GM10248 (cell line): Measurements from ENCODE around the gene NDUFS2.

Experiments
- CTCF ChIA-PET: fragments of 300-600 bp; sonication (Branson Sonifier 250); formaldehyde crosslinking; extraction: SDS; loops from one replicate; lab custom pipeline; 2021; ENCODE audit warnings: antibody characterized with exemption; lab: Yijun Ruan, JAX
- POLR2A ChIA-PET: fragments of 350-650 bp; sonication (Branson Sonifier 250); formaldehyde crosslinking; extraction: SDS; loops from one replicate; lab custom pipeline; 2020; ENCODE audit warnings: antibody characterized with exemption; lab: Yijun Ruan, JAX
- DNase-seq: peaks from one replicate; pipeline ENCODE4 v3.0.0; 2012; ENCODE audit errors: extremely low spot score
- TF ChIP-seq, protein P1 (sequence below): IDR thresholded peaks from 2 replicates; pipeline ENCODE4 v1.5.1; 2012; ENCODE audit warnings: mild to moderate bottlenecking, low read depth; ENCODE audit errors: extremely low read depth, missing control alignments, control extremely low read depth

Gene NDUFS2

DNA sequence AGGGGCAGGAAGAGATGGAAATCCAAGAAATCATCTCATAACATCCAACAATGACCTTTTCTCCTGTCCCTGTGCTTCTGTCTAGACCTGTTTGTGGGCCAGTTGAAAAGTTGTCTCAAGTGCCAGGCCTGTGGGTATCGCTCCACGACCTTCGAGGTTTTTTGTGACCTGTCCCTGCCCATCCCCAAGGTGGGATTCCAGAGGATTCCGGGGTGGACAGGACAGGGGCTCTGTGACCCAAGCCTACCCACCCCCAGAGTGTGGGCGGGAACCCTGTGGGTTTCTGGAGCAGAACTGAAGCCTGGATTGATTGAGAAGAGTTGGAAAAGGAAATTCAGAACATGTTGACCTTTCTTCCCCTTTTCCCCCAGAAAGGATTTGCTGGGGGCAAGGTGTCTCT is 38.4 kb upstream of the NDUFS2 start:
- no peak for DNase-seq
- POLR2A ChIA-PET = no interaction called here
- TF ChIP-seq, protein P1, sequence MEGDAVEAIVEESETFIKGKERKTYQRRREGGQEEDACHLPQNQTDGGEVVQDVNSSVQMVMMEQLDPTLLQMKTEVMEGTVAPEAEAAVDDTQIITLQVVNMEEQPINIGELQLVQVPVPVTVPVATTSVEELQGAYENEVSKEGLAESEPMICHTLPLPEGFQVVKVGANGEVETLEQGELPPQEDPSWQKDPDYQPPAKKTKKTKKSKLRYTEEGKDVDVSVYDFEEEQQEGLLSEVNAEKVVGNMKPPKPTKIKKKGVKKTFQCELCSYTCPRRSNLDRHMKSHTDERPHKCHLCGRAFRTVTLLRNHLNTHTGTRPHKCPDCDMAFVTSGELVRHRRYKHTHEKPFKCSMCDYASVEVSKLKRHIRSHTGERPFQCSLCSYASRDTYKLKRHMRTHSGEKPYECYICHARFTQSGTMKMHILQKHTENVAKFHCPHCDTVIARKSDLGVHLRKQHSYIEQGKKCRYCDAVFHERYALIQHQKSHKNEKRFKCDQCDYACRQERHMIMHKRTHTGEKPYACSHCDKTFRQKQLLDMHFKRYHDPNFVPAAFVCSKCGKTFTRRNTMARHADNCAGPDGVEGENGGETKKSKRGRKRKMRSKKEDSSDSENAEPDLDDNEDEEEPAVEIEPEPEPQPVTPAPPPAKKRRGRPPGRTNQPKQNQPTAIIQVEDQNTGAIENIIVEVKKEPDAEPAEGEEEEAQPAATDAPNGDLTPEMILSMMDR = no peak
- CTCF ChIA-PET = interaction anchor here (1.6 to 3.1 kb wide), 3 partner anchors 9 to 219 kb away, joined by 4 to 20 read pairs (median 18); partner anchors contain the start of gene UFC1

DNA sequence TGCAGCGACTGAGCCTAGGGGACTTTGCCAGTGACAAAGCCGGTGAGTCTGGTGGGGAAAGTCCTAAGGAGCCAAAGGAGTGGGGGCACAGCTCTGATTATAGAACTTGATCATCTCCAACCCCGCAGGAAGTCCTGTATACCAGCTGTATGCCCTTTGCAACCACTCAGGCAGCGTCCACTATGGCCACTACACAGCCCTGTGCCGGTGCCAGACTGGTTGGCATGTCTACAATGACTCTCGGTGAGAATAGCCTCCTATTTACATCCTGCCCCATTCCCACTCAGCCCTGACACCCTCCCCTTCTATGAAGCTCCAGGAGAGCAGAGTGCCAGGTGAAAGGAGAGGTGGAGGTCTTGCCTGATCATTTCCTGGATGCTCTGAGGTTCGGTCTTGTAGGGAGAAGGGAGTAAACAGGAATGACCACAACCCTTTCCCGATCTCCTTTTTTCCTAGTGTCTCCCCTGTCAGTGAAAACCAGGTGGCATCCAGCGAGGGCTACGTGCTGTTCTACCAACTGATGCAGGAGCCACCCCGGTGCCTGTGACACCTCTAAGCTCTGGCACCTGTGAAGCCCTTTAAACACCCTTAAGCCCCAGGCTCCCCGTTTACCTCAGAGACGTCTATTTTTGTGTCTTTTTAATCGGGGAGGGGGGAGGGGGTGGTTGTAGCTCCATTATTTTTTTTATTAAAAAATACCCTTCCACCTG is 37.1 kb upstream of the NDUFS2 start:
- POLR2A ChIA-PET = interaction anchor here (0.7 to 1.7 kb wide), 8 partner anchors 7 to 61 kb away, joined by 3 to 11 read pairs (median 4); partner anchors contain the start of genes DEDD, NDUFS2, TOMM40L and UFC1
- CTCF ChIA-PET = interaction anchor here (1.0 to 4.5 kb wide), 20 partner anchors 8 to 218 kb away, joined by 3 to 32 read pairs (median 6); partner anchors contain the start of genes B4GALT3, NDUFS2, SDHC and UFC1

DNA sequence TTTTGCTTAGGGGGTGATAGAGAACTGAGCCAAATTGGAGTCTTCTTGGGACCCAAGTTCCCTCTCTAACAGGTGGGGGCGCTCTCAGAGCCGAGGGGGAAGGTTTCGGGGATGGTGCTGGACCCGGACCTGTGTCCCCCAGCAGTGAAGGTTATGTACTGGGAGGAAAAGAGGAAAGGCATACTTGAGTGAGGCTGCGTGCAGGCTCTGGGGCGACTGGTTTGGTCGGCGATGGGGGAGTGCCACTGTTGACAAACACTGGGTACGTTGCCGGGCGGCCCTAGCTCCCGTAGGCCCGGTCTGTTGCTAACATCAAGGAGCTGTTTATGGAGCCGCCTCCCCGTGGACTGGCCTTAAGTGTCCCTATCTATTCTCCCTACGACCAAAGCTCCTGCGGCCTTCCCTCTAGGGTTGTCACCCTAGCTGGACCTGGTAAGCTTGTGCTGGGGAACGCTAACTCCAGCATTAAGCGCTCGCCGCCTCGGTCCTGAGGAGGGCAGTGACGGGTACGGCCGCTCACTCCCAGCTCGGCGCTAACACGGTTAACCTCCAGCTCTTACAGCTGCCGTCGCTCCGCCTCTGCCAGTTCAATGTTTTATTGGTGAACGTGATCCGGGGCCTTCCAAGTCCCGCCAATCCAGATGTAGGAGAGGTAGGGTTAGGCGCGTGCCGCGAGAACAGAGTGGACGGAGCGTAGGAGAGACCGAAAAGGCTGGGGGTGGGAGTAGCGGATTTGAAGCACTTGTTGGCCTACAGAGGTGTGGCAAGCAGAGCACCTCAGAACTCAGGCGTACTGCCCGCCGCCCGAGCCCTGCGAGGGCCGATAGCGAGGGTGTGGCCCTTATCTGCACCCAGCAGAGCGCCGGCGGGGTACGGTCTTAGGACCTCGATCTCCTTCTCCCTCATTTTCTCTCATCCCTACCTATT is 36.2 kb upstream of the NDUFS2 start, which contains the start of gene PPOX:
Gene PPOX, plus strand, starts transcription at position 685 of the 927 bp plus-strand sequence. CDS start 422 bp downstream, outside the sequence.
- ChIA-PET CTCF (interaction anchor here (0.7 to 4.5 kb wide), 25 partner anchors 9 to 217 kb away, joined by 3 to 32 read pairs (median 5); partner anchors contain the start of genes B4GALT3, CFAP126, NDUFS2 and NIT1), POLR2A (interaction anchor here (0.5 to 1.7 kb wide), 14 partner anchors 8 to 184 kb away, joined by 3 to 11 read pairs (median 4); partner anchors contain the start of genes ARHGAP30, DEDD, F11R and NDUFS2)
- TF ChIP-seq, protein P1 = peak; percentile 58
- peak; percentile 92 for DNase-seq

More for the DNA sequence above, 37.1 kb upstream of the NDUFS2 start:
- no peak for DNase-seq
- TF ChIP-seq, protein P1 = no peak

DNA sequence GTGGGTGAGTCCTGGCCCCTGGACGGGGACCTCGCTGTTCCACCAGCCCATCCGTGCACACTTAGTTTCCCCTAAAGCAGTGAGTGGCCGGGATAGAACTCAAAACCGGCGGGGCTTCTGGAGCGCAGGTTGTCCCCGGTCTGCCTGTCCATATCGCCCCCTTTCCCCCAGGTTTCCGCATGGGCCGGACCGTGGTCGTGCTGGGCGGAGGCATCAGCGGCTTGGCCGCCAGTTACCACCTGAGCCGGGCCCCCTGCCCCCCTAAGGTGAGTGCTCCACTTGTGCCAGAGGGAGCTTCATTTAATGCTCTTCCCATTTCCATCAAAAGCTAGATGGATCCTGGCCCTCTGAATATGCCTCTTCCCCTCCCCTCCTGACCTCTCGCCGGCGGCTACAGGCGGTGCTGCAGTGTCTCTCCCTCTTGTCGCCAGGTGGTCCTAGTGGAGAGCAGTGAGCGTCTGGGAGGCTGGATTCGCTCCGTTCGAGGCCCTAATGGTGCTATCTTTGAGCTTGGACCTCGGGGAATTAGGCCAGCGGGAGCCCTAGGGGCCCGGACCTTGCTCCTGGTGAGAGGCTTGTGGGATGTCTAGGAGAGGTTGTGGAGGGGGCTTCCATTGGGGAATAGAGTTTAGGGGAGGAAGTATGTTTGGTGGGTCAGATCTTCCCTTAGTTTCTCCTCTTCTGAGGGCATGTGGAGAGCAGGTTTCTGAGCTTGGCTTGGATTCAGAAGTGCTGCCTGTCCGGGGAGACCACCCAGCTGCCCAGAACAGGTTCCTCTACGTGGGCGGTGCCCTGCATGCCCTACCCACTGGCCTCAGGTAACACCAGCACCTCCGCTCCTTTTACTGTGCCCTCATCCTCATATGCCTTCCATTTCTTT is 35.3 kb upstream of the NDUFS2 start:
- ChIA-PET CTCF (interaction anchor here (0.7 to 4.5 kb wide), 20 partner anchors 10 to 272 kb away, joined by 3 to 32 read pairs (median 6); partner anchors contain the start of genes B4GALT3, TOMM40L and UFC1), POLR2A (interaction anchor here (0.6 to 1.7 kb wide), 7 partner anchors 9 to 121 kb away, joined by 3 to 8 read pairs (median 5); partner anchors contain the start of genes ARHGAP30, NDUFS2, TOMM40L and USF1)
- no peak for DNase-seq
- TF ChIP-seq, protein P1 = no peak

DNA sequence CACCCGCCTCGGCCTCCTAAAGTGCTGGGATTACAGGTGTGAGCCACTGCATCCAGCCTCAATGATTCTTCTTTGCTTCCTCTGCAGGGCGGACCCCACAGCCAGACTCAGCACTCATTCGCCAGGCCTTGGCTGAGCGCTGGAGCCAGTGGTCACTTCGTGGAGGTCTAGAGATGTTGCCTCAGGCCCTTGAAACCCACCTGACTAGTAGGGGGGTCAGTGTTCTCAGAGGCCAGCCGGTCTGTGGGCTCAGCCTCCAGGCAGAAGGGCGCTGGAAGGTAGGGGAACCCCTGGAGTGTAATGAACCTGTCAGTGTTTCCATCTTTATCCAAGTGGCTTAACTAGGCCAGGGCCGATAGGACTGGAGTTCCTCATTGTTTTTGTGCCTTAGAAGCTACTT is 33.3 kb upstream of the NDUFS2 start:
- POLR2A ChIA-PET = no interaction called here

More for the DNA sequence above, 33.3 kb upstream of the NDUFS2 start:
- no peak for DNase-seq
- TF ChIP-seq, protein P1 = no peak
- CTCF ChIA-PET = interaction anchor here (4.5 kb wide), 1 partner anchor 8 kb away, joined by 22 read pairs; the partner anchor contains the start of gene B4GALT3
